HL-60 (cell line): ENCODE results near the gene TAPT1.

Source experiments
- DNase-seq, 2 experiments: peaks; one replicate each; pipeline ENCODE4 v3.0.0-alpha.2; 2010 to 2020; ENCODE audit warnings: low read depth in 1 of 2, low spot score in 1 of 2
- H3K27ac ChIP-seq: fragments of 250-450 bp; sonication (Bioruptor Pico); replicated peaks from 2 replicates; pipeline ENCODE4 v1.5.1; 2020; ENCODE audit warnings: mild to moderate bottlenecking, moderate library complexity
- H3K27me3 ChIP-seq: fragments of 250-450 bp; sonication (Bioruptor Pico); 2 replicates; pipeline ENCODE4 v1.5.1; 2021; ENCODE audit warnings: mild to moderate bottlenecking, moderate library complexity; ENCODE audit not compliant: insufficient read depth, poor library complexity, severe bottlenecking
- H3K4me3 ChIP-seq: replicated peaks from 2 replicates; pipeline ENCODE4 v1.5.1; 2011; ENCODE audit warnings: mild to moderate bottlenecking, control low read depth, low read length; ENCODE audit not compliant: insufficient read depth
- GABPA ChIP-seq: IDR thresholded peaks from 2 replicates; pipeline ENCODE4 v1.6.1; 2012; ENCODE audit warnings: low read depth
- POLR2AphosphoS5 ChIP-seq: IDR thresholded peaks from 2 replicates; pipeline ENCODE4 v1.6.1; 2012; ENCODE audit warnings: low read depth
- REST ChIP-seq: IDR thresholded peaks from 2 replicates; pipeline ENCODE4 v1.6.1; 2012; ENCODE audit warnings: low read depth; ENCODE audit not compliant: insufficient replicate concordance
- SPI1 ChIP-seq: IDR thresholded peaks from 2 replicates; pipeline ENCODE4 v1.6.1; 2012; ENCODE audit warnings: low read depth, mild to moderate bottlenecking, borderline replicate concordance
- TF ChIP-seq, protein P1 (sequence below): IDR thresholded peaks from one replicate; pipeline ENCODE4 v1.5.1; 2011; ENCODE audit warnings: low read length, control low read depth, inconsistent platforms; ENCODE audit not compliant: insufficient read depth

TAPT1 gene

GRCh38 chr4:16261313-16261878 is 35.1 kb upstream of the TAPT1 start:
- no peak overlapping the region for H3K4me3 ChIP-seq
- no peak for DNase-seq
- no peaks in the 10 kb centered on the region for H3K27me3 ChIP-seq
- no peak overlapping the region for H3K27ac ChIP-seq
- TF ChIP-seq POLR2AphosphoS5 (no peak), SPI1 (no peak), REST (no peak), GABPA (no peak)
- TF ChIP-seq, protein P1, sequence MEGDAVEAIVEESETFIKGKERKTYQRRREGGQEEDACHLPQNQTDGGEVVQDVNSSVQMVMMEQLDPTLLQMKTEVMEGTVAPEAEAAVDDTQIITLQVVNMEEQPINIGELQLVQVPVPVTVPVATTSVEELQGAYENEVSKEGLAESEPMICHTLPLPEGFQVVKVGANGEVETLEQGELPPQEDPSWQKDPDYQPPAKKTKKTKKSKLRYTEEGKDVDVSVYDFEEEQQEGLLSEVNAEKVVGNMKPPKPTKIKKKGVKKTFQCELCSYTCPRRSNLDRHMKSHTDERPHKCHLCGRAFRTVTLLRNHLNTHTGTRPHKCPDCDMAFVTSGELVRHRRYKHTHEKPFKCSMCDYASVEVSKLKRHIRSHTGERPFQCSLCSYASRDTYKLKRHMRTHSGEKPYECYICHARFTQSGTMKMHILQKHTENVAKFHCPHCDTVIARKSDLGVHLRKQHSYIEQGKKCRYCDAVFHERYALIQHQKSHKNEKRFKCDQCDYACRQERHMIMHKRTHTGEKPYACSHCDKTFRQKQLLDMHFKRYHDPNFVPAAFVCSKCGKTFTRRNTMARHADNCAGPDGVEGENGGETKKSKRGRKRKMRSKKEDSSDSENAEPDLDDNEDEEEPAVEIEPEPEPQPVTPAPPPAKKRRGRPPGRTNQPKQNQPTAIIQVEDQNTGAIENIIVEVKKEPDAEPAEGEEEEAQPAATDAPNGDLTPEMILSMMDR, result no peak

DNA sequence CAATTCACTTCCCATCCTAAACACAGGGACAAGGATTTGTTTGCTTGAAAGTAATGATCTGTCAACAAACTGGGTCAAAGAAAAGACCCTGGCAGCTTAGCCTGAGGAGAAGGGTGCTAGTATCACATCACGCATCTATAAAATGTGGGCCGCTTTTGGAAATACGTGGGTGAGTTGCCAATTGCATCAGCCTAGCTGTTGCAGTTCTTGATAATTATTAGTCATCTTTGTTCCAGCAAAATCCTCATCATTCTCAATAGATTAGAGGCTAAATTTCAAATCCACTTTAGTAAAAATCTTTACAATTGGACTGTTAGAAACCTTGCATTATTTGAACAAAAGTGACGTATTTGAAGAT is 33.6 kb upstream of the TAPT1 start:
- no peak for DNase-seq
- no peak overlapping the region for H3K27ac ChIP-seq
- no peaks in the 10 kb centered on the region for H3K27me3 ChIP-seq
- no peak overlapping the region for H3K4me3 ChIP-seq
- TF ChIP-seq, protein P1, result no peak
- TF ChIP-seq REST (no peak), GABPA (no peak), SPI1 (no peak), POLR2AphosphoS5 (no peak)

DNA sequence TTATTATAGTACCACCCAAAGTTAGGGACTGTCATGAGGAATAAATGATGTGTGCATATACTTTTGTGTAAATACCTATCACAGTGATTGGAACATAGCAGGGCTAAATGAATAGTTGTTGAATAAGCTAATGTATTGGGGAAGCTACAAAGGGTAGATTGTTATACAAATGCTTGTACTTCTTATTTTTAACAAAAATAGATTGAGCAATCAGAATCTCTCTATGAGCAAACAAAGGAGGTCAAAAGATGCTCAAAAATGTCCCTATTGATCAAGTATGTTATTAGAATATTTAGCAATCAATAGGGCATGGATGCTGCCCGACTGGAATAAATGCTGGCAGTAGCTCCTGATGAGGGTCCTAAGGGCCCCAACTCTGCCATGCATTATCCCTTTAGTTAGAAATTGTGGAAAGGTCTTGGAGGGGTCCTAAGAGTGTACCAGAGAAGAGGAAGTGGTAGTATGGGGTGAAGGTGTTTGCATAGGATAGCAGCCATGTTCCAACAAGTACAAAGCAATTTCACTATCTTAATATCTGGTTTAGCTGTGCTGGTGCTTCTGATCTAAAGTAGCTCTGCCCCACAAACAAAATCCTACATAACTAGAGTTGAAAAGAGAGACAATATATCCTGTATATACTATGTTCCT is 33.1 kb upstream of the TAPT1 start:
- Histone ChIP-seq H3K27me3 (no peaks in the 10 kb centered on the region), H3K27ac (no peak overlapping the region), H3K4me3 (no peak overlapping the region)
- no peak for DNase-seq
- peak; percentile 45; the same call in 1 of the 2 replicates for TF ChIP-seq SPI1
- no peak for TF ChIP-seq REST
- TF ChIP-seq, protein P1, result no peak
